A673 (cell line): ENCODE data around the gene ATXN7L2. TPM values are rescaled to one million over a fixed set of nuclear protein-coding genes. Genes with fewer than 3 reads are reported as not detected.

Experiments
- BruUV-seq: library from RNA; stranded (reverse); fragments of 400-500 nt; replicated peaks from 2 replicates; lab custom pipeline; 2021; lab: Mats Ljungman, UMichigan
- CTCF ChIA-PET: fragments of 300-600 bp; sonication (Branson Sonifier 250); formaldehyde crosslinking; loops from one replicate; lab custom pipeline; 2022; ENCODE audit warnings: antibody characterized with exemption; lab: Charles Lee
- POLR2A ChIA-PET: fragments of 300-600 bp; sonication (Branson Sonifier 250); formaldehyde crosslinking; loops from one replicate; lab custom pipeline; 2022; ENCODE audit warnings: antibody characterized with exemption; ENCODE audit not compliant: low non-redundant PET; lab: Charles Lee
- DNase-seq: peaks from one replicate; pipeline ENCODE4 v3.0.0-alpha.2; 2015; ENCODE audit warnings: low spot score
- H3K27ac ChIP-seq: fragments of 200-600 bp; sonication (generic); 2 replicates; pipeline ENCODE4 v1.5.1; 2016; ENCODE audit warnings: mixed run types, low read depth, mild to moderate bottlenecking, mixed read lengths, antibody characterized with exemption, low read length; ENCODE audit not compliant: poor library complexity, severe bottlenecking
- H3K27me3 ChIP-seq: fragments of 200-600 bp; sonication (generic); replicated peaks from 2 replicates; pipeline ENCODE4 v1.6.1; 2017; ENCODE audit warnings: mixed run types, low read depth, mild to moderate bottlenecking, mixed read lengths, antibody characterized with exemption, low read length; ENCODE audit not compliant: insufficient read depth, poor library complexity
- H3K36me3 ChIP-seq: fragments of 200-600 bp; sonication (generic); 2 replicates; pipeline ENCODE4 v1.6.1; 2016; ENCODE audit warnings: mixed run types, mild to moderate bottlenecking, mixed read lengths, antibody characterized with exemption, low read length; ENCODE audit not compliant: insufficient read depth, poor library complexity, severe bottlenecking
- H3K4me1 ChIP-seq: fragments of 200-600 bp; sonication (generic); 2 replicates; pipeline ENCODE4 v1.6.1; 2017; ENCODE audit warnings: mixed run types, mild to moderate bottlenecking, mixed read lengths, antibody characterized with exemption, low read length; ENCODE audit not compliant: insufficient read depth, poor library complexity, severe bottlenecking
- H3K4me3 ChIP-seq: fragments of 200-600 bp; sonication (generic); 2 replicates; pipeline ENCODE4 v1.5.1; 2016; ENCODE audit warnings: low read depth, mixed run types, mild to moderate bottlenecking, mixed read lengths, low read length; ENCODE audit not compliant: poor library complexity, severe bottlenecking
- H3K9me3 ChIP-seq: fragments of 200-600 bp; sonication (generic); 2 replicates; pipeline ENCODE4 v1.6.1; 2016; ENCODE audit warnings: mixed run types, low read depth, mild to moderate bottlenecking, mixed read lengths, antibody characterized with exemption, low read length; ENCODE audit not compliant: poor library complexity, severe bottlenecking
- EZH2 ChIP-seq: fragments of 200-600 bp; sonication (generic); IDR thresholded peaks from 2 replicates; pipeline ENCODE4 v1.6.1; 2017; ENCODE audit warnings: borderline replicate concordance, low read depth, mild to moderate bottlenecking, mixed read lengths, antibody characterized with exemption, low read length; ENCODE audit not compliant: poor library complexity, severe bottlenecking
- intact Hi-C: fragments of 100-400 bp; cut with micrococcal nuclease; formaldehyde crosslinking; loops from one replicate; pipeline ENCODE4 v1.10.0; 2022; ENCODE audit not compliant: unreplicated experiment
- total RNA-seq: library from RNA; stranded (reverse); gene quantifications from 2 replicates; pipeline ENCODE4 v1.2.3, GENCODE V29; 2021
- TF ChIP-seq, protein P1 (sequence below): fragments of 300-800, 200-600 bp; sonication (generic); conservative IDR thresholded peaks from 2 replicates; pipeline ENCODE4 v1.5.1; 2017; ENCODE audit warnings: low read depth, mild to moderate bottlenecking, antibody characterized with exemption, low read length, moderate library complexity, mixed read lengths

ATXN7L2 gene
- total RNA-seq, 1 experiment from 2014 or later: 16.3 TPM

DNA sequence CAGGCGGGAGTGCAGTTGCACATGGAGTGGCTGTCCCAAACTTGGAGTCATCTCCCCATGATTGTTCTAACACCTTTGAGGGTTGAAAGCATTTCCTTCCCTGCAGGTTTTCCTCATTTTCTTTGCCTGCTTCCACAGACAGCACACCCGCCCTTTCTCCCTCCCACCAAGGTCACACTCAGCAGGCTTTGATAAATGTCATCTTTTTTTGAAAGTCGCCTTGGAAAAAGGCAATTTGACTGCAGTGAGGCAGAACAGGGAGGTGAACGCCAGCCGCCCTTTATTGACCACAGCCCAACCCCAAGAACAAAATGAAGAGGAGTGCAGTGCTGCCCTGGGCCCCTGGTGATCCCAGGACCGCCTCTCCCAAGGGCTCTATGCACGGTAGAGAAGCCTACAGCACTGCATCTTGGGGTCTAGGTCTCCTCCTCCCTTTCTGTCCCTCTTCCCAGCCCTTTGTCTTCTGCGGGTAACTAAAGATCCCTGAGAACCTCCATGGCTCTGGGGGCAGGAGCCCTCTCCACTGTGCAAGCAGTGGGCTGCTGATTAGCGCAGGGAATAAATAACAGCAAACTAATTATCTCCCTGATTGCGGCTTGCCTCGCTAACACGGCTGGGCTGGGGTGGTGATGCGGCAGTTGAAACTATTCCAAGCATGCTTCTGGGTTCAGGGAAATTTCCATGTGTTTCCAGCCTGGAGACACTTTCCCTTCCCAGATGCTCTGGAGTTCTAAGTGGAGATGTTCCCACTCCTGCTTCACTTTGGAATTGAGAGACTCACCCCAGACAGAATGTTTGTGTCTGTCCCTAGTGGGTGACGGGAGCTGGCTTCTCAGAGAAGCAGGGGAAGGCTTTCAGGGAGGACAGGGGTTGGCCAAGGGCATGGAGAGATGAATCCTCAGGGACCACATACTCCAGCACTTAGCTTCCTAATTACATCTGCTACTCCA is 37.6 kb downstream of the ATXN7L2 start:
- no peaks in the 10 kb centered on the region for H3K9me3 ChIP-seq
- H3K4me1 ChIP-seq: no peaks in the 10 kb centered on the region
- intact Hi-C loops: no loop called here
- H3K27me3 ChIP-seq: no peaks in the 10 kb centered on the region
- H3K4me3 ChIP-seq: no peak overlapping the region
- H3K27ac ChIP-seq: no peak overlapping the region
- H3K36me3 ChIP-seq: no peaks in the 10 kb centered on the region
- BruUV-seq: no TSS peak
- CTCF ChIA-PET: no interaction called here
- TF ChIP-seq, protein P1, sequence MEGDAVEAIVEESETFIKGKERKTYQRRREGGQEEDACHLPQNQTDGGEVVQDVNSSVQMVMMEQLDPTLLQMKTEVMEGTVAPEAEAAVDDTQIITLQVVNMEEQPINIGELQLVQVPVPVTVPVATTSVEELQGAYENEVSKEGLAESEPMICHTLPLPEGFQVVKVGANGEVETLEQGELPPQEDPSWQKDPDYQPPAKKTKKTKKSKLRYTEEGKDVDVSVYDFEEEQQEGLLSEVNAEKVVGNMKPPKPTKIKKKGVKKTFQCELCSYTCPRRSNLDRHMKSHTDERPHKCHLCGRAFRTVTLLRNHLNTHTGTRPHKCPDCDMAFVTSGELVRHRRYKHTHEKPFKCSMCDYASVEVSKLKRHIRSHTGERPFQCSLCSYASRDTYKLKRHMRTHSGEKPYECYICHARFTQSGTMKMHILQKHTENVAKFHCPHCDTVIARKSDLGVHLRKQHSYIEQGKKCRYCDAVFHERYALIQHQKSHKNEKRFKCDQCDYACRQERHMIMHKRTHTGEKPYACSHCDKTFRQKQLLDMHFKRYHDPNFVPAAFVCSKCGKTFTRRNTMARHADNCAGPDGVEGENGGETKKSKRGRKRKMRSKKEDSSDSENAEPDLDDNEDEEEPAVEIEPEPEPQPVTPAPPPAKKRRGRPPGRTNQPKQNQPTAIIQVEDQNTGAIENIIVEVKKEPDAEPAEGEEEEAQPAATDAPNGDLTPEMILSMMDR: no peak
- TF ChIP-seq EZH2: no peak
- no peak for DNase-seq
- POLR2A ChIA-PET: no interaction called here

DNA sequence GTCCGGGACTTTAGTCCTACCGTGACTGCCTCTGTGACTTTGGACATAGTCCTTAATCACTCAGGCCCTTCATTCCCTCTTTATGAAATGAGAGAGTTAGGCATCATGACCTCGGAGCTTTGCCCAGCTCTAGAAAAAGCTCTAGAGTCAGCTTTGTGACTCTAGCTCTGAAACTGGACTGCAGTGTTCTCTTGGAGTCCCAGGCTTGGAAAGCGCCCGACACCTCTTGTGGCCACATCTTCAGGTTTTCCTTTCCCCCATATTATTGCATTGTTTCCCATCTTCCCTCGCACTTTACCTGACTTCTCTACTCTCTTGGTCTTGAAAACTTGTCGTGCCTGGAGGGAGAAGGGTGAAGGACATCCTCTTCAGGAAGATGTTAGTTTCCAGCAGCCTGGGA is 38.3 kb downstream of the ATXN7L2 start:
- Histone ChIP-seq H3K9me3 (no peaks in the 10 kb centered on the region), H3K4me1 (no peaks in the 10 kb centered on the region), H3K36me3 (no peaks in the 10 kb centered on the region), H3K4me3 (no peak overlapping the region), H3K27me3 (no peaks in the 10 kb centered on the region), H3K27ac (no peak overlapping the region)
- intact Hi-C loops: no loop called here
- POLR2A ChIA-PET: no interaction called here
- CTCF ChIA-PET: no interaction called here
- no TSS peak for BruUV-seq
- TF ChIP-seq, protein P1: no peak
- no peak for TF ChIP-seq EZH2
- DNase-seq: no peak

DNA sequence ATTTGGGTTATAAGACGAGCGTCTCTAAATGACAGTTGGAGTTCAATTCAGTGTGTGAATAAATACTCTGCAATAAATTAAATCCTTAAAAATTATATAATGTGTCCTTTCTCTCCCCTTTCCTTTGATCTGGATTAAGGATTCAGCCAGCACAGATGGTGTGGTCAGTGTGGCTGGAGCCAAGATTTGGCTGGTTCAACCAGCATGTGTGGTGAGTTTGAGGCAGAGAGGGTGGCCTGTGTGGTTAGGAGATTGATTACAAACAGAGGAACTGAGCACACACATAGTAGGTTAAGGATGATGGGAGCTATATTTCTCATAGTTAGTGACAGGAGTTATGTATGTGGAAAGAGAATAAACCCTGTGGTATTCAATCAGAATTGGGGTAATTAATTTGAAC is 40.0 kb downstream of the ATXN7L2 start:
- Histone ChIP-seq H3K27me3 (no peaks in the 10 kb centered on the region), H3K27ac (no peak overlapping the region), H3K9me3 (no peaks in the 10 kb centered on the region), H3K4me1 (no peaks in the 10 kb centered on the region), H3K36me3 (no peaks in the 10 kb centered on the region), H3K4me3 (no peak overlapping the region)
- no peak for DNase-seq
- intact Hi-C loops: no loop called here
- no TSS peak for BruUV-seq
- no peak for TF ChIP-seq EZH2
- TF ChIP-seq, protein P1: no peak
- CTCF ChIA-PET: interaction anchor here (1.3 kb wide), 1 partner anchor 8 kb away, joined by 3 read pairs; no protein-coding TSS in a partner anchor
- POLR2A ChIA-PET: no interaction called here
